Fibroblast of pulmonary artery (primary cell): ENCODE results near the gene LHX4.

Experiments used
- DNase-seq: peaks from one replicate; pipeline ENCODE4 v3.0.0-alpha.2; 2010; ENCODE audit warnings: low read depth
- H3K4me3 ChIP-seq: replicated peaks from 2 replicates; pipeline ENCODE4 v1.5.1; 2011; ENCODE audit warnings: low read depth, mild to moderate bottlenecking, control low read depth, low read length, moderate library complexity
- TF ChIP-seq, protein P1 (sequence below): IDR thresholded peaks from 2 replicates; pipeline ENCODE4 v1.5.1; 2011; ENCODE audit warnings: mild to moderate bottlenecking, control low read depth, low read length, inconsistent platforms; ENCODE audit errors: missing control alignments

Gene LHX4

DNA sequence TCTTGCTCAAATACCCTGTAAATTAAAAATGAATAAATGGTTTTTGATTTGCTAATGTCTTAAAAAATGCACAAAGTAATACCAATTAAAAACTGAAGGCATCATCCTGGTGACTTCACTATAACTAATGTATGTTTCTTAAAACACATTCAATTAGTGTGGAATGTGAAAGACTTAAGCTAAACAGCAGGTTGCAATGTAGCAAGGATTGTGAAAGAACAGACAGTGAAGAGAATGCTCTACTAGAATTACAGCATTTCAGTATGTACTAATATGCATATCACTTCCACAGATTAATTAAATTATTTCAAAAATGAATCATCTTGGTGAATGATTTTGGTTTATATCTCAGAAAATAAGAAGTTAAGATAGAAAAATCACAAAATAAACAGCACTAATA is 56.4 kb downstream of the LHX4 start:
- TF ChIP-seq, protein P1, sequence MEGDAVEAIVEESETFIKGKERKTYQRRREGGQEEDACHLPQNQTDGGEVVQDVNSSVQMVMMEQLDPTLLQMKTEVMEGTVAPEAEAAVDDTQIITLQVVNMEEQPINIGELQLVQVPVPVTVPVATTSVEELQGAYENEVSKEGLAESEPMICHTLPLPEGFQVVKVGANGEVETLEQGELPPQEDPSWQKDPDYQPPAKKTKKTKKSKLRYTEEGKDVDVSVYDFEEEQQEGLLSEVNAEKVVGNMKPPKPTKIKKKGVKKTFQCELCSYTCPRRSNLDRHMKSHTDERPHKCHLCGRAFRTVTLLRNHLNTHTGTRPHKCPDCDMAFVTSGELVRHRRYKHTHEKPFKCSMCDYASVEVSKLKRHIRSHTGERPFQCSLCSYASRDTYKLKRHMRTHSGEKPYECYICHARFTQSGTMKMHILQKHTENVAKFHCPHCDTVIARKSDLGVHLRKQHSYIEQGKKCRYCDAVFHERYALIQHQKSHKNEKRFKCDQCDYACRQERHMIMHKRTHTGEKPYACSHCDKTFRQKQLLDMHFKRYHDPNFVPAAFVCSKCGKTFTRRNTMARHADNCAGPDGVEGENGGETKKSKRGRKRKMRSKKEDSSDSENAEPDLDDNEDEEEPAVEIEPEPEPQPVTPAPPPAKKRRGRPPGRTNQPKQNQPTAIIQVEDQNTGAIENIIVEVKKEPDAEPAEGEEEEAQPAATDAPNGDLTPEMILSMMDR = no peak
- DNase-seq = no peak
- no peak overlapping the region for H3K4me3 ChIP-seq

DNA sequence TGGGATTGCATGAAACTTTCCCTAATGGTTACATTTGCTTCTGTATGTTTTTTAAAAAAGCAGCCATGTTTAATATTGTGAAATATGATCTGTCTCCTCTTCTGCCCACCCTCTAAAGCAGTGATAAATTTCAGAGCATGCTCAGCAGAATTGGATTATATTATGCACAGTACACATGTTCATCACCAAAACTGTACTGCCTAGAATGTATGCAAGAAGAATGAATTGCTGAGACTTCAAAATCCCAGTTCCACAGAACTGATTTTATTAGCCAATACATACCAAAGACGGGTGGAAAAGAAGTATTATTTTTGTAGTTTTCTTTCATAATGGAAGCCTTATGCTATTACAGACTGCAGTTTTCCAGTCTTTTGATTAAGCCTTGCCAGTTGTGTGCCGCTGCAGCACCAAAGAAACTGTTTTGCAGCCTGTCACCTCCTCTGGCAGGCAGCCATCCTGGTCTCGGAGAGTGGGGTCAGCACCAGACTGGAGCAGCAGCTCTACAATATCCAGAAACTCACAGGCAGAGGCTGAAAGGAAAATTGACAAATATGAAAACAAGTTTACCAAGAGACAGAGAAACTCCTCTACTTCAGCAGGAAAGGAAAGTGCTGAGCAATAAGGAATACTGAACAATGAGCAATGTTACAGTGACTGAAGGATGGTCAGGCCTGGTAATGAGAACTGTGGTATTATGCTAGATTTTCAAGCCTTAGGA is 58.1 kb downstream of the LHX4 start:
- TF ChIP-seq, protein P1 = no peak
- no peak for DNase-seq
- H3K4me3 ChIP-seq = no peak overlapping the region

DNA sequence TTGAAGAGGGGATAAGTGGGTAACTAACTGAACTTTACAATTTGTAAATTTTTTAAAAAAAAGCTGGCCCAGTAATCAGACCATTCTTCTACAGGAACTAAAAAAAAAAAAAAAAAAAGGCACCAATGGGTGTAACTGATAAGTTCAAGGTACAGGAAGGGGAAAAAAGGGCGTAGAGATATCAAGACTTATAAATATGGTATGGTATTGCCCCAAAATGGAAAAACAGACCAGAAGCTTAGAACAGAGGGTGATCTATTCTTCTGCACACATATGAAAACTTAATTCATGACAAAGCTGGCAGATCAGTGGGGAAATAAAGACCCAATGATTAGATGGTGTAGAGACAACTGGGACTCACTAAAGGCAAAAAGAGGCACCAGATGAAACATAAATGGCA is 58.9 kb downstream of the LHX4 start:
- no peak for DNase-seq
- TF ChIP-seq, protein P1 = no peak
- no peak overlapping the region for H3K4me3 ChIP-seq

DNA sequence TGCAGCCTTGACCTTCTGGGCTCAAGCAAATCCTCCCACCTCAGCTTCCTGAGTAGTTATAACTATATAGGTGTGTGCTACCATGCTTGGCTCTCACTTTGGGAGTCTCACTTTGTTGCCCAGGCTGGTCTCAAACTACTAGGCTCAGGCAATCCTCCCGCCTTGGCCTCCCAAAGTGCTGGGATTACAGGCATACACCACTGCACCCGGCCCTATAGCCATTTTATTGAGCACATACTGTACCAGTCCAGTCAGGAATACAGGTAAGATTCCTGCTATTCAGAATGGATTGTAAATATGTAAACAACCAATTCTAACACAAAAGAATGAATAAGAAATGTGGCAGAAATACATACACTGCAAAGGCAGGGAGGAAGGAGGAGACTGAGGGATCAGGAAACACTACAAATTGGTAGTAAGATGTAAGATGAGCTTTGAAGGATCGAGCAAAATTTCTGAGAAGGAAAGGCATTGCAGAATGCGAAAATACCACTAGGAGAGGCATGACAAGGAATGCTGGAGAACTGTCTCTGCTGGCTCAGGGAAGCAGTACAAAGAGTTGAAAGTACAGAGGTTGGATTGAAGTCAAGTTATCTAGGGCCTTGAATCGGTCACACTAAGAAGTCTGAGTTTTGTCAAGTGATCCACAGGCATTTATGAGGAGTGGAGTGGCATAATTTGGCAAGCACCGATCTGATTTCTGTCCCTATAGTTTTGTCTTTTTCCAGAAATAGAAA is 60.4 kb downstream of the LHX4 start:
- DNase-seq = no peak
- H3K4me3 ChIP-seq = no peak overlapping the region
- TF ChIP-seq, protein P1 = no peak

DNA sequence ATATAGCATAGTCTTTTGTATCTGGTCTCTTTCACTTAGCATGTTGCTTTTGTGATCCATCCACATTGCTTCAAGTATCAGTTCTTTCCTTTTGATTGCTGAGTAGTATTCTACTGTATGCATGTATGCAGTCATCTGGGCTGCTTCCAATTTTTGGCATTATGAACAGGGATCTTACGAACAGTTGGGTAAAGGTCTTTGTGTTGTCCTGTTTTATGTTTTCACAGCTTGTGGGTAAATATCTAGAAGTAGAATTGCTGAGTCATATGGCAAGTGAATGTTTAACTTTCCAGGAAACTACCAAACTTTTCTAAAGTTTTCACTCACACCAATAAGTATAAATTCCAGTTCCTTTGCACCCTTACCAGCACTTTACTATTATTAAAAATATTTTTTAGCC is 60.9 kb downstream of the LHX4 start:
- TF ChIP-seq, protein P1 = no peak
- no peak overlapping the region for H3K4me3 ChIP-seq
- DNase-seq = peak; percentile 47

DNA sequence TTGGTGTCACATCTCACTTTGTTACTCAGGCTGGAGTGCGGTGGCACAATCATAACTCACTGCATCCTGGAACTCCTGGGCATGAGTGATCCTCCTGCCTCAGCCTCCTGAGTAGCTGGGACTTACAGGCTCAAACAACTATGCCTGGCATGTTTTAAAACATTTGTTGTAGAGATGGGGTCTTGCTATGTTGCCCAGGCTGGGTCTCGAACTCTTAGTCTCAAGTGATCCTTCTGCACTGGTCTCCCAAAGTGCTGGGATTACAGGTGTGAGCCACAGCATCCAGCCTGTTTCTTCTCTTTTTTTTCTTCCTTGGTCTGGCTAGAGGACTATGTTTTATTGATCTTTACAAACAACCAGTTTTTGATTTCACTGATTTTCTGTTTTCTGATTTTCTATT is 64.6 kb downstream of the LHX4 start:
- no peak overlapping the region for H3K4me3 ChIP-seq
- DNase-seq = no peak
- TF ChIP-seq, protein P1 = no peak

DNA sequence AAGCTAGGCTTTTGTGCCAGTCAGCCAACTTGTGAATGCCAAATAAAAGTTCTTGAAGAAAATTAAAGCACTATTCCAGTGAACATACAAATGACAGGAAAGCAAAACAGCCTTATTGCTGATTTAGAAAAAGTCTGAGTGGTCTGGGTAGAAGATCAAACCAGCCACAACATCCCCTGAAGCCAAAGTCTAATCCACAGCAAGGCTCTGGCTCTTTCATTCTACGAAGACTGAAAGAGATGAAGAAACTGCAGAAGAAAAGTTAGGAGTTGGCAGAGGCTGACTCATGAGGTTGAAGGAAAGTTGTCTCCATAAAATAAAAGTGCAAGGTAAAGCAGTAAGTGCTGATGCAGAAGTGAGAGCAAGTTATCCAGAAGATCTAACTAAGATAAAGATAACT is 65.9 kb downstream of the LHX4 start:
- DNase-seq = no peak
- TF ChIP-seq, protein P1 = no peak

More for the DNA sequence above, 65.9 kb downstream of the LHX4 start:
- H3K4me3 ChIP-seq = no peak overlapping the region
